ENCODE results near the gene IL12RB1. TPM values are rescaled to one million over a fixed set of nuclear protein-coding genes. Genes with fewer than 3 reads are reported as not detected.

IL12RB1 gene
- total and polyA plus RNA-seq, 2 of the 8 experiments (the other 6 are each of a cell fraction or from before 2014, with no cell fraction given): 0.03 TPM; not detected in 1

GRCh38 chr19:18089726-18090125, 3.0 kb upstream of the IL12RB1 start:
- H4K20me1 ChIP-seq (replicated peaks in 1 of 2; ENCODE audit: control insufficient read depth in 1 of 2, insufficient read depth in 2 of 2, low read length in 2 of 2): no peaks in the 10 kb centered on the region
- no peak overlapping the region for H3K4ac ChIP-seq (replicated peaks; ENCODE audit: insufficient read length, low read depth, low read length)
- no peak overlapping the region for H4K5ac ChIP-seq (ENCODE audit: insufficient read length, low read depth, low read length)
- CTCF ChIA-PET (ENCODE audit: partially characterized antibody): interaction anchor here (0.6 to 2.0 kb wide), 4 partner anchors 10 to 1018 kb away, joined by 3 to 5 read pairs (median 4); no protein-coding TSS in a partner anchor
- H3K4me1 ChIP-seq (replicated peaks in 1 of 4; ENCODE audit: control insufficient read depth in 3 of 4, insufficient read depth in 4 of 4, low read length in 3 of 4): no peaks in the 10 kb centered on the region; a peak in 2 of 7 replicates
- no peak overlapping the region for H2BK15ac ChIP-seq (ENCODE audit: low read length)
- H4K91ac ChIP-seq (replicated peaks; ENCODE audit: insufficient read length, low read length): no peak overlapping the region
- no peaks in the 10 kb centered on the region for H3K79me2 ChIP-seq (ENCODE audit: control insufficient read depth in 1 of 2, insufficient read depth in 2 of 2, low read length in 2 of 2)
- H3K9ac ChIP-seq (replicated peaks in 1 of 4; ENCODE audit: extremely low read depth in 1 of 4, low read depth in 3 of 4, low read length in 3 of 4): no peak overlapping the region
- H2AK5ac ChIP-seq (ENCODE audit: low read depth, low read length): no peak overlapping the region
- H3K23ac ChIP-seq (ENCODE audit: insufficient read length): no peak overlapping the region
- no peak overlapping the region for H3K18ac ChIP-seq (ENCODE audit: extremely low read depth, low read length)
- no peak overlapping the region for H2BK20ac ChIP-seq (ENCODE audit: low read length)
- H3K36me3 ChIP-seq (ENCODE audit: control insufficient read depth in 2 of 4, insufficient read depth in 4 of 4, low read length in 3 of 4): no peaks in the 10 kb centered on the region
- H2BK5ac ChIP-seq (ENCODE audit: low read depth, low read length): no peak overlapping the region
- H2BK12ac ChIP-seq (ENCODE audit: low read depth, low read length): no peak overlapping the region
- H2BK120ac ChIP-seq (replicated peaks; ENCODE audit: low read depth, low read length): no peak overlapping the region
- H3K23me2 ChIP-seq (ENCODE audit: low read depth, low read length): no peaks in the 10 kb centered on the region
- no peak overlapping the region for H3K27ac ChIP-seq (ENCODE audit: low read depth, low read length)
- WGBS, 2 experiments (ENCODE audit: extremely low coverage in 1 of 2, insufficient coverage in 1 of 2, insufficient read length in 1 of 2, insufficient replicate concordance in 2 of 2, low coverage in 1 of 2, low lambda C conversion rate in 2 of 2, missing lambda C conversion rate in 1 of 2): 89% methylated on average over 5 of the region's 5 CpGs; no CpG with 5 or more reads in 1 of the 2 experiments
- POLR2A ChIA-PET (ENCODE audit: partially characterized antibody): no interaction called here
- no peak overlapping the region for H3K56ac ChIP-seq (replicated peaks; ENCODE audit: insufficient read length, low read depth, low read length)
- H3K27me3 ChIP-seq (replicated peaks in 1 of 4; ENCODE audit: control insufficient read depth in 3 of 4, extremely low read depth in 1 of 4, insufficient read depth in 3 of 4, low read length in 3 of 4): 0 out of 7 replicates have a peak, but pooled peaks cover 0 to 2% (median 0%) of the 10 kb centered on the region in 4 experiments
- H3K4me2 ChIP-seq (ENCODE audit: insufficient read depth in 1 of 2, low read depth in 2 of 2, low read length in 2 of 2): no peak overlapping the region
- H4K8ac ChIP-seq (ENCODE audit: extremely low read depth, insufficient read depth, low read length): peak overlapping the region; percentile 68; the same call in 1 of the 2 replicates
- DNase-seq (ENCODE audit: low read depth in 1 of 2, low spot score in 2 of 2) (no peak), FAIRE-seq (no peak)
- no peaks in the 10 kb centered on the region for H3K79me1 ChIP-seq (ENCODE audit: low read depth, low read length)
- no peak overlapping the region for H3K14ac ChIP-seq (ENCODE audit: insufficient read length)
- H3K4me3 ChIP-seq (ENCODE audit: extremely low read depth in 1 of 4, insufficient read depth in 2 of 4, low read depth in 3 of 4, low read length in 4 of 4): no peak overlapping the region
- H3K9me3 ChIP-seq (ENCODE audit: insufficient read depth in 2 of 2, low read depth in 1 of 2, low read length in 1 of 2): no peaks in the 10 kb centered on the region
- H2AFZ ChIP-seq (ENCODE audit: low read length): no peak overlapping the region
- TF ChIP-seq CBX8 (IDR thresholded peaks at IDR 0.05; ENCODE audit: borderline replicate concordance, low read depth, low read length) (no peak), CHD2 (IDR thresholded peaks at IDR 0.05; ENCODE audit: low read length) (no peak), NANOG (IDR thresholded peaks at IDR 0.05; ENCODE audit: insufficient read depth, low read depth, low read length, poor library complexity, severe bottlenecking) (no peak), ATF3 (IDR thresholded peaks at IDR 0.05; ENCODE audit: insufficient read depth, low read depth, low read length) (no peak), FOSL1 (IDR thresholded peaks at IDR 0.05; ENCODE audit: insufficient read depth, low read depth, low read length) (no peak), RAD21 (IDR thresholded peaks at IDR 0.05 in 1 of 2, conservative IDR thresholded peaks at IDR 0.05 in 1 of 2; ENCODE audit: low read depth in 2 of 2, low read length in 2 of 2) (no peak), EP300 (IDR thresholded peaks at IDR 0.05; ENCODE audit: borderline replicate concordance in 1 of 2, low read depth in 2 of 2, low read length in 2 of 2) (no peak), MAX (IDR thresholded peaks at IDR 0.05) (no peak), HDAC6 (IDR thresholded peaks at IDR 0.05; ENCODE audit: low read depth, low read length) (no peak), RXRA (IDR thresholded peaks at IDR 0.05; ENCODE audit: insufficient read depth, low read depth, low read length) (no peak), SP1 (IDR thresholded peaks at IDR 0.05; ENCODE audit: low read depth, low read length) (no peak), GABPA (IDR thresholded peaks at IDR 0.05; ENCODE audit: borderline replicate concordance, insufficient read depth, low read length) (no peak)
